GM18868 (cell line): ENCODE data around the gene KRTAP10-11.
"Not testable (repeated sequence)": the region's sequence is repeated elsewhere in the genome, so short reads cannot be mapped to it uniquely, and the experiment has no call there.

ENCODE experiments used
- ATAC-seq: cut with Tn5 transposase; IDR thresholded peaks from one replicate; pipeline ENCODE4 v1.9.1; 2021; ENCODE audit warnings: mild to moderate bottlenecking, moderate library complexity; ENCODE audit not compliant: unreplicated experiment

The KRTAP10-11 gene

GRCh38 chr21:44658913-44659595 is 12.8 kb downstream of the KRTAP10-11 start:
- ATAC-seq = no peak

GRCh38 chr21:44661567-44661966 is 15.4 kb downstream of the KRTAP10-11 start:
- ATAC-seq = not testable (repeated sequence)

GRCh38 chr21:44664691-44665090 is 18.5 kb downstream of the KRTAP10-11 start:
- no peak for ATAC-seq

- ATAC-seq = no peak
Observed at GRCh38 chr21:44666401-44667320, 20.4 kb downstream of the KRTAP10-11 start, which contains the start of gene KRTAP12-2. Gene KRTAP12-2, minus strand, starts transcription at chr21:44666927. Its CDS starts 41 bp downstream, at chr21:44666886.

GRCh38 chr21:44667612-44668011 is 21.4 kb downstream of the KRTAP10-11 start:
- no peak for ATAC-seq

GRCh38 chr21:44670642-44671432 is 24.6 kb downstream of the KRTAP10-11 start:
- no peak for ATAC-seq

GRCh38 chr21:44671911-44672310 is 25.7 kb downstream of the KRTAP10-11 start:
- no peak for ATAC-seq

- no peak for ATAC-seq
Observed at GRCh38 chr21:44677881-44678280, 31.7 kb downstream of the KRTAP10-11 start.

- ATAC-seq = no peak
Observed at GRCh38 chr21:44681152-44681551, 34.9 kb downstream of the KRTAP10-11 start.

- no peak for ATAC-seq
Observed at GRCh38 chr21:44681861-44682579, 35.8 kb downstream of the KRTAP10-11 start, which contains the start of gene KRTAP12-1. Gene KRTAP12-1, minus strand, starts transcription at chr21:44682163. Its CDS starts 40 bp downstream, at chr21:44682123.

GRCh38 chr21:44682580-44683151 is 36.5 kb downstream of the KRTAP10-11 start:
- ATAC-seq = no peak

GRCh38 chr21:44684077-44684476 is 37.9 kb downstream of the KRTAP10-11 start:
- no peak for ATAC-seq

- no peak for ATAC-seq
Observed at GRCh38 chr21:44684483-44684882, 38.3 kb downstream of the KRTAP10-11 start.

GRCh38 chr21:44685050-44685449 is 38.8 kb downstream of the KRTAP10-11 start:
- ATAC-seq = not testable (repeated sequence)

GRCh38 chr21:44686000-44686781 is 40.0 kb downstream of the KRTAP10-11 start:
- no peak for ATAC-seq

GRCh38 chr21:44686843-44687561 is 40.8 kb downstream of the KRTAP10-11 start:
- no peak for ATAC-seq

GRCh38 chr21:44687671-44688070 is 41.5 kb downstream of the KRTAP10-11 start:
- no peak for ATAC-seq

- ATAC-seq = not testable (repeated sequence)
Observed at GRCh38 chr21:44689740-44690139, 43.5 kb downstream of the KRTAP10-11 start.
